Upper lobe of left lung (tissue), 6 donors: Measurements from ENCODE around the gene CDYL. TPM values are rescaled to one million over a fixed set of nuclear protein-coding genes. Genes with fewer than 3 reads are reported as not detected.

Source experiments
- ATAC-seq, 2 donors: fragments of 200-7000 bp; cut with Tn5 transposase; one replicate each; pipeline ENCODE4 v1.9.1; 2022; ENCODE audit warnings: mild to moderate bottlenecking in 2 of 2, moderate library complexity in 2 of 2; ENCODE audit not compliant: low FRiP score in 2 of 2
- DNase-seq, 2 donors: peaks; one replicate each; pipeline ENCODE4 v3.0.0-alpha.2; 2019 to 2020
- H3K27ac ChIP-seq, 4 donors: fragments of 200-600 bp; sonication (generic); one replicate each; pipeline ENCODE4 v1.5.1; 2016 to 2019
- H3K27me3 ChIP-seq, 4 donors: fragments of 200-600 bp; sonication (generic); one replicate each; pipeline ENCODE4 v1.5.1; 2017 to 2019
- H3K36me3 ChIP-seq, 4 donors: fragments of 200-600 bp; sonication (generic); one replicate each; pipeline ENCODE4 v1.5.1; 2016 to 2019
- H3K4me1 ChIP-seq, 4 donors: fragments of 200-600 bp; sonication (generic); one replicate each; pipeline ENCODE4 v1.5.1; 2018 to 2019
- H3K4me3 ChIP-seq, 4 donors: fragments of 200-600 bp; sonication (generic); one replicate each; pipeline ENCODE4 v1.5.1; 2017 to 2019; ENCODE audit warnings: mild to moderate bottlenecking in 2 of 4, moderate library complexity in 1 of 4
- H3K9me3 ChIP-seq, 4 donors: fragments of 200-600 bp; sonication (generic); one replicate each; pipeline ENCODE4 v1.5.1; 2018 to 2019
- EP300 ChIP-seq, 4 donors: sonication (generic); formaldehyde crosslinking; IDR thresholded peaks; one replicate each; pipeline ENCODE4 v1.5.1; 2017; ENCODE audit warnings: antibody characterized with exemption in 4 of 4, control low read depth in 2 of 4
- POLR2A ChIP-seq, 4 donors: fragments of 450-650 bp; IDR thresholded peaks; one replicate each; pipeline ENCODE4 v1.5.1; 2016 to 2017; ENCODE audit warnings: antibody characterized with exemption in 4 of 4, mild to moderate bottlenecking in 2 of 4
- POLR2AphosphoS5 ChIP-seq, 2 donors: sonication (generic); formaldehyde crosslinking; IDR thresholded peaks; one replicate each; pipeline ENCODE4 v1.5.1; 2017; ENCODE audit warnings: antibody characterized with exemption in 2 of 2
- WGBS, 2 donors: methylation state at CpG; one replicate each; pipeline ENCODE4 v1.1.5; 2017 to 2018; 5-methylcytosine and 5-hydroxymethylcytosine counted together
- total RNA-seq, 6 donors: library from RNA; depleted of rRNA in 4 of 6; stranded (reverse); fragments of >200 nt in 4 of 6; gene quantifications; one replicate each; pipeline versions ENCODE4 v1.1.0 to v1.2.1, GENCODE V29; 2016 to 2021
- TF ChIP-seq, protein P1 (sequence below), 6 experiments: fragments of 450-650 bp in 4 of 6; fragments of 200-600 bp in 2 of 6; sonication (generic) in 2 of 6; IDR thresholded peaks; one replicate each; pipeline ENCODE4 v1.5.1; 2016 to 2019; ENCODE audit warnings: antibody characterized with exemption in 6 of 6
- donor health status: DM: no; HTN: no; CAD: no; lungs with moderate emphysema.
- donor health status: DM: no; HTN: yes; CAD: no; lungs with severe emphysema.

Gene CDYL
- total RNA-seq, 6 donors from 2014 or later: 17.6 to 48.9 (median 32.9) TPM

DNA sequence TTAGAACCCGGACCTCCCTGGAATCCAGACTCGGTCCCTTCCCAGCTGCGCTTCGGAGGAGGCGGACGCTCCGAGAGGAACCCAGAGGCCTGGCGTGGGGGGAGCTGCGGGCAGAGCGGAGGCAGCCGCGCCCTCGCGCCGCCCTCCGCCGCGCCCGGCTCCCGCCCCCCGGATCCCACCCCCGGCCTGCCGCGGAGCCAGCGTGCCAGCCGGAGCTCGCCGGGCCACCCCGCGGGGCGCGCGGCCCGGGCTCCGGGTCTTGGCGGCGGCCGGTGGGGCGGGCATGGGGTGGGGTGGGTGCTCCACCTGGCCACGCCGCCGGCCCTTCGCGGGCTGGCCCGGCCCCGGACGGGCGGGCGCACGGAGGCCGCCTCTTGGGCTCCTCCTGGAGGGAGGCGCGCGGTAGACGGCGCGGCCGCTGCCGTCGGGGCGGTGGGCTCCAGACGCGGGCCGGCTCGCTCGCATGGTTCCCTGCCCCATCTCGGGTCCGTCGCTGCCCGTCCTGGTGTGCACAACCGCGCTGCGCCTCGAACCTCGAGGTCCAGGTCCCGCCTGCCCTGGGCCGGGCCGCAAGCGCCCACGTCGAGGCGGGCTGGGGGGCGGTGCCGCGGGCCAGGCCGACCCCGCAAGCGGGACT is 592 bp upstream of the CDYL start:
- WGBS, 2 donors: 0% methylated on average over 3 of the region's 88 CpGs; no CpG with 5 or more reads in 1 of the 2 donors
- TF ChIP-seq, protein P1, sequence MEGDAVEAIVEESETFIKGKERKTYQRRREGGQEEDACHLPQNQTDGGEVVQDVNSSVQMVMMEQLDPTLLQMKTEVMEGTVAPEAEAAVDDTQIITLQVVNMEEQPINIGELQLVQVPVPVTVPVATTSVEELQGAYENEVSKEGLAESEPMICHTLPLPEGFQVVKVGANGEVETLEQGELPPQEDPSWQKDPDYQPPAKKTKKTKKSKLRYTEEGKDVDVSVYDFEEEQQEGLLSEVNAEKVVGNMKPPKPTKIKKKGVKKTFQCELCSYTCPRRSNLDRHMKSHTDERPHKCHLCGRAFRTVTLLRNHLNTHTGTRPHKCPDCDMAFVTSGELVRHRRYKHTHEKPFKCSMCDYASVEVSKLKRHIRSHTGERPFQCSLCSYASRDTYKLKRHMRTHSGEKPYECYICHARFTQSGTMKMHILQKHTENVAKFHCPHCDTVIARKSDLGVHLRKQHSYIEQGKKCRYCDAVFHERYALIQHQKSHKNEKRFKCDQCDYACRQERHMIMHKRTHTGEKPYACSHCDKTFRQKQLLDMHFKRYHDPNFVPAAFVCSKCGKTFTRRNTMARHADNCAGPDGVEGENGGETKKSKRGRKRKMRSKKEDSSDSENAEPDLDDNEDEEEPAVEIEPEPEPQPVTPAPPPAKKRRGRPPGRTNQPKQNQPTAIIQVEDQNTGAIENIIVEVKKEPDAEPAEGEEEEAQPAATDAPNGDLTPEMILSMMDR (IDR thresholded peaks at IDR 0.05): peak in 5 of 6 experiments; percentile 50 to 67 (median 56)
- TF ChIP-seq POLR2A (IDR thresholded peaks at IDR 0.05) (peak in 1 of 4 donors; percentile 34), EP300 (IDR thresholded peaks at IDR 0.05) (no peak), POLR2AphosphoS5 (IDR thresholded peaks at IDR 0.05) (peak; percentile 4 to 26)
- H3K4me3 ChIP-seq: peak overlapping the region; percentile 45 to 91 (median 77)
- no peaks in the 10 kb centered on the region for H3K9me3 ChIP-seq
- H3K36me3 ChIP-seq: no peaks in the 10 kb centered on the region
- DNase-seq: peak; percentile 81 to 96
- peak overlapping the region; percentile 79 to 93 (median 84) for H3K27ac ChIP-seq
- H3K27me3 ChIP-seq: no peaks in the 10 kb centered on the region
- peak; percentile 85 to 92 for ATAC-seq
- H3K4me1 ChIP-seq: peaks cover 4 to 22% (median 11%) of the 10 kb centered on the region in 4 donors

DNA sequence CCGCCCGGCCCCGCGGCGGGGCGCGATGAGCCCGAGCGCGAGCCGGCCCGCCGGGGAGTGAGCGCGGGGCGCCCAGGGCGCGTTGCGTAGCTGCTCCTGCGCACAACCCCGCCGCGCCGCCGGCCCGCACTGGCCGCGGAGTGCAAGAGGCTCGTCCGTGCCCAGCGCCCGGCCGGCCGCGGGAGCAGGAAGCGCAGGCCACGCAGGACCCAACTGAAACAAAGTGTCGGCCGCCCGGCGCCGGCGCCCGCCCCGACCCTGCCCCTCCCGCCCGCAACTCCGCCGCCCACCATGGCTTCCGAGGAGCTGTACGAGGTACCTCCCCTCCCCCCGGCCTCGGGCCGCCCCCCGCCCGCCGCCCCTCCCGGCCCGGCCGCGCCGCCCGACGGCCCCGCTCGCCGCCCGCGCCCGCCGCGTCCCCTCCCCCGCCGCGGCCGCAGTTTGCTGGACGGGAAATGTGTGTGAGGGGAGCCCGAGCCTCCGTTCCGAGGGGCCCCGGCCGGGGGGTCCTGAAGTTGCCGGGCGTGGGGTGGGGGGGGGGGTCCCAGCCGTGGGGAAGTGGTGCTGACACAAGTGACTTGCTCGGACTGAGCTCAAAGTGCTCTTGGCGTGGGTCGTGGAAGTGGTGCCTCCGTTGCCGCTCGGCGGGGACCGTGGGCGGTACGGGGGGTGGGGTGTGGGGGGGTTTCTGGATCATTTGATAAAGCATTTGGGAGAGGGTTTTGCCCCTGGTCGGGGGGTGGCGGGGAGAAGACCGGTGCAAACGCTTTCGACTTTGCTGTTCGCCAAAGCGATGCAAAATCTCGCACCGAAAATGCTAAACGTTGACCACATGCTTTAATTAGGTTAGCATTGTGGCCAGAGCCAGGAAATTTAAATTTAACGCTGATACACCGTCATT is 539 bp downstream of the CDYL start:
- Histone ChIP-seq H3K27ac (peak overlapping the region; percentile 78 to 93 (median 84)), H3K27me3 (no peaks in the 10 kb centered on the region), H3K9me3 (no peaks in the 10 kb centered on the region), H3K4me3 (peak overlapping the region; percentile 76 to 91 (median 78)), H3K4me1 (peaks cover 8 to 31% (median 15%) of the 10 kb centered on the region in 4 donors), H3K36me3 (no peaks in the 10 kb centered on the region)
- ATAC-seq (peak in 1 of 2 donors; percentile 16), DNase-seq (peak in 1 of 2 donors; percentile 41)
- TF ChIP-seq POLR2A (IDR thresholded peaks at IDR 0.05) (no peak), EP300 (IDR thresholded peaks at IDR 0.05) (no peak)
- 0 to 2% methylated on average over 12 to 30 of the region's 107 CpGs for WGBS, 2 donors

DNA sequence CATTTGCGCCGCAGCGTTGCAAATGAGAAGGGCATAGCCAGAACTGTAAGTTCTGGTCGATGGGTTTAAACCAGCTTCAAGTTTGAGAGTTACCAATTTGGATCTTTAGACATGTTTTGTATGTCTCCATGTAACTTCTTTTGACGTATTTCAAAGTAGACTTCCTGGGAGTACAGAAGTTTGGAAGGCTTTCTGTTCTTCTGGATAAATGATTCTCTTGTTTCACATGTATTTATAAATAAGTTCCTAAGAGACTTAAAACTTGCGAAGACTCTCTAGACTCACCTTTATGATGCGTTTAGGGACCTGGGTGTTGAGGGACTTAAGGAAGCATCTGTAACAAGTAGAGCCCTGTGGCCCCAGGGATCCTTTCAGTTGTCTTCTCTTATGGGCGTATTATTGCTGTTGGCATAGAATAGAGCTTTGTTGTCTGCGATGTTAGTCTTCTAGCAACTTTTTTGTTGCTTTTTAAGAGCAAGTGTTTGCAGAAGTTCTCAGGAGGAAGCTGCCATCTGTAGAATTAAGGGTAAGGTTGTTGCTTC is 1.3 kb downstream of the CDYL start:
- Histone ChIP-seq H3K4me1 (peaks cover 8 to 34% (median 21%) of the 10 kb centered on the region in 4 donors), H3K27ac (peak overlapping the region in 2 of 4 donors; percentile 82 to 93), H3K9me3 (no peaks in the 10 kb centered on the region), H3K36me3 (no peaks in the 10 kb centered on the region), H3K27me3 (no peaks in the 10 kb centered on the region), H3K4me3 (peak overlapping the region; percentile 65 to 91 (median 77))
- DNase-seq: no peak
- no peak for ATAC-seq
- WGBS, 2 donors: 11 to 12% methylated on average over 9 of the region's 9 CpGs
- TF ChIP-seq POLR2A (IDR thresholded peaks at IDR 0.05) (no peak), EP300 (IDR thresholded peaks at IDR 0.05) (no peak), POLR2AphosphoS5 (IDR thresholded peaks at IDR 0.05) (no peak)
- TF ChIP-seq, protein P1 (IDR thresholded peaks at IDR 0.05): no peak

DNA sequence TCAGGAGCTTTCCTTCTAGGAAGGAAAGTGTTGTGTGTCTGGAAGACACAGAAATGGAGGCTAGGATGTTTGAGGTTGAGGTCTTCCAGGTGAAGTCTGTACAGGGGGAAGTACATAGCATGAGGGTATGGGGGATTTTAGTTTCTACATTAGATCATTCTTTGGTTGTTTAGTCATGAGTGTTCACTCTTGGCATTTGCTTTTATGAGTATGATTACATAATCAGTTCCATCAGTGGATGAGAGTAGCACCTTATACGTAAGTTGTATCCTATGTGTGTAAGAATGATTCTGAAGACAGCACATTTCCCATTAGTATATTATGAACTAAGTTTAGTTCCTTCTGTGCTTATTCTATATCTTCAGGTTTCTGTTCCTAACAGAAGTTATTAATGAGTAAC is 1.9 kb downstream of the CDYL start:
- DNase-seq (no peak), ATAC-seq (no peak)
- Histone ChIP-seq H3K36me3 (no peaks in the 10 kb centered on the region), H3K9me3 (no peaks in the 10 kb centered on the region), H3K4me3 (no peak overlapping the region), H3K4me1 (peaks cover 8 to 34% (median 21%) of the 10 kb centered on the region in 4 donors), H3K27ac (no peak overlapping the region), H3K27me3 (no peaks in the 10 kb centered on the region)
- TF ChIP-seq, protein P1 (IDR thresholded peaks at IDR 0.05): no peak
- TF ChIP-seq POLR2A (IDR thresholded peaks at IDR 0.05) (no peak), EP300 (IDR thresholded peaks at IDR 0.05) (no peak), POLR2AphosphoS5 (IDR thresholded peaks at IDR 0.05) (no peak)
- WGBS, 2 donors: 85 to 88% methylated on average over 1 of the region's 1 CpG

DNA sequence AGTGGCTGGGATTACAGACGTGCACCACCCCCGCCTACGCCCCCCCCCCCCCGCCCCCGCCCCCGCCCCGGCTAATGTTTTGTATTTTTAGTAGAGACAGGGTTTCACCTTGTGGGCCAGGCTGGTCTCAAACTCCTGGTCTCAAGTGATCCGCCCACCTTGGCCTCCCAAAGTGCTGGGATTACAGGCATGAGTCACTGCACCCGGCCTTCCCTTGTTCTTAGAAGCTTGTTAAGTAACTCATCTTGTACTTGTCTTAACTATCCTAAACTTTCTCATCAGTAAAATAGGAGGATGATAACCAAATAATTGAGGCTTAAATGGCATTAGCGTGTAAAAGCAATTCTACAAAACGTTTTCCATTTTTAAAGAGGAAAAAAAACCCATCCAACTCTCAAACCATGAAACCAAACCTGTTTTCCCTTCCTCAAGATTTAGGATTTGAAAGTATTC is 4.2 kb downstream of the CDYL start:
- peaks cover 8 to 27% (median 17%) of the 10 kb centered on the region in 4 donors for H3K4me1 ChIP-seq
- no peaks in the 10 kb centered on the region for H3K27me3 ChIP-seq
- H3K9me3 ChIP-seq: no peaks in the 10 kb centered on the region
- H3K4me3 ChIP-seq: no peak overlapping the region
- WGBS, 2 donors: 55 to 72% methylated on average over 4 to 5 of the region's 11 CpGs
- ATAC-seq (no peak), DNase-seq (no peak)
- H3K27ac ChIP-seq: no peak overlapping the region
- H3K36me3 ChIP-seq: no peaks in the 10 kb centered on the region
- TF ChIP-seq EP300 (IDR thresholded peaks at IDR 0.05) (no peak), POLR2AphosphoS5 (IDR thresholded peaks at IDR 0.05) (no peak), POLR2A (IDR thresholded peaks at IDR 0.05) (no peak)
- TF ChIP-seq, protein P1 (IDR thresholded peaks at IDR 0.05): no peak
